Measurements from ENCODE around the gene PCNX2. TPM values are rescaled to one million over a fixed set of nuclear protein-coding genes. Genes with fewer than 3 reads are reported as not detected.

PCNX2 gene
- total RNA-seq, 2 experiments from 2014 or later = 21.8 to 23.2 TPM

GRCh38 chr1:233063462-233063861 is 232.1 kb downstream of the PCNX2 start:
- Mint-ChIP-seq H3K4me1 (no peaks in the 10 kb centered on the region), H3K9me3 (peaks cover 9% of the 10 kb centered on the region), H3K36me3 (ENCODE audit: low read depth) (peaks cover 17% of the 10 kb centered on the region), H3K4me3 (no peak overlapping the region), H3K27me3 (no peaks in the 10 kb centered on the region), H3K27ac (no peak overlapping the region)
- ChIA-PET POLR2A (no interaction called here), CTCF (no interaction called here)
- no peak for DNase-seq

- peaks cover 13% of the 10 kb centered on the region for H3K36me3 Mint-ChIP-seq (ENCODE audit: low read depth)
- DNase-seq = no peak
Measured at GRCh38 chr1:233061265-233061664, 234.3 kb downstream of the PCNX2 start.

GRCh38 chr1:233060461-233060994 is 235.0 kb downstream of the PCNX2 start:
- POLR2A ChIA-PET = no interaction called here
- Mint-ChIP-seq H3K36me3 (ENCODE audit: low read depth) (peaks cover 7% of the 10 kb centered on the region), H3K4me1 (no peaks in the 10 kb centered on the region), H3K27ac (no peak overlapping the region), H3K27me3 (no peaks in the 10 kb centered on the region), H3K9me3 (peaks cover 3% of the 10 kb centered on the region), H3K4me3 (no peak overlapping the region)
- CTCF ChIA-PET = no interaction called here
- no peak for DNase-seq

More at GRCh38 chr1:233061265-233061664, 234.3 kb downstream of the PCNX2 start:
- Mint-ChIP-seq H3K27ac (no peak overlapping the region), H3K4me1 (no peaks in the 10 kb centered on the region), H3K9me3 (peaks cover 9% of the 10 kb centered on the region), H3K27me3 (no peaks in the 10 kb centered on the region), H3K4me3 (no peak overlapping the region)
- CTCF ChIA-PET = no interaction called here
- POLR2A ChIA-PET = no interaction called here

DNA sequence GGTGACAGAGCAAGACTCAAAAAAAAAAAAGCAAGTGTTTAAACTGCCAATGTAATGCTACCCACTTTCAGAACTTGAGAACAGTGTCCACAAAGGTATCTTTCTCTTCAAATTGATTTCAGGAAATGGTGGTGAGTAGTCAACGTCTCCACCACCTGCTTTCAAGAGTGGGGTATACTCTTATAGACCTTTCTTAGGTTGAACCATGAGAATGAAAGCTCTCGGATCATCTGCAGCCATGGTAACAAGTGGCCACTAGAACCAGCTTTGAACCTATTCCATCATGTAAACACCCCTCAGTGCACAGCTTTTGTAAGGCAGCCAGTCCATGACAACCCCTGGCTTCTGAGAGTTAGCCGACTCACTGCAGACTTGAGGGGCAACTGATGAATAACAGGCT is 237.7 kb downstream of the PCNX2 start:
- no peaks in the 10 kb centered on the region for H3K9me3 Mint-ChIP-seq
- H3K27me3 Mint-ChIP-seq = no peaks in the 10 kb centered on the region
- peaks cover 11% of the 10 kb centered on the region for H3K36me3 Mint-ChIP-seq (ENCODE audit: low read depth)
- H3K4me3 Mint-ChIP-seq = no peak overlapping the region
- no peak for DNase-seq
- H3K27ac Mint-ChIP-seq = no peak overlapping the region
- H3K4me1 Mint-ChIP-seq = no peaks in the 10 kb centered on the region
- ChIA-PET POLR2A (no interaction called here), CTCF (no interaction called here)

DNA sequence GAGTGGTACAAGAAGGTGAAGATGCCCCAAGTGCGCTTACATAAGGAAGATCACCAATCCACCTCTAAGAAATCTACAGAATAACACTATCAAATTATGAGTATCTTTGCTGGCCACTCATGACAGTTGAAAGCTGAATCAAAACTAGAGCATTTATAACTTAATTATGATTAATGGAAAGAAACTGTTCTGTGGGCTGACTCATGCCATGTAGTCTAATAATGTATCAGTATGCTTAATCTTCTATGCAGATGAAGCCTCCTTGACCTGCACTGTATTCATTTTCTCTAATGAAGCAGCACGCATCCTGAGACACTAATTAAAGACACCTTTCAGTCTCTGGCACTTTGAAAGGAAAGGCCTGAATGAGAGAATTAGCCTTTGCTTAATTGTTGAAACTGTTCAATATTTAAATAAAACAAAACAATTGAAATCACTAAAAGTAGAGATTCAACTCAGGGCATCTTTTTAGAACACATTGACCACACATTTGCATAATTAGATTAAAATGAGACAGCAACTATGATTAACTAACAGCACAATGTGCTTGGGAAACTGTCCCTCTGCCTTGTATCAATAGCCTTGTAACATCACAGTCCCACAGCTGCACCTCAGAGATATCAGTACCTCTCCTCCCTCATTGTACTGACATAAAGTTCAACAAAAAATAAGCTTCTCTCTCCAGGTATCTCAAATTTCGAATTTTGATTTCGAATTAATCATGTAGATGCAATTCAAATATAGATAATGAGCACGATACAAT is 239.5 kb downstream of the PCNX2 start:
- POLR2A ChIA-PET = no interaction called here
- DNase-seq = no peak

DNA sequence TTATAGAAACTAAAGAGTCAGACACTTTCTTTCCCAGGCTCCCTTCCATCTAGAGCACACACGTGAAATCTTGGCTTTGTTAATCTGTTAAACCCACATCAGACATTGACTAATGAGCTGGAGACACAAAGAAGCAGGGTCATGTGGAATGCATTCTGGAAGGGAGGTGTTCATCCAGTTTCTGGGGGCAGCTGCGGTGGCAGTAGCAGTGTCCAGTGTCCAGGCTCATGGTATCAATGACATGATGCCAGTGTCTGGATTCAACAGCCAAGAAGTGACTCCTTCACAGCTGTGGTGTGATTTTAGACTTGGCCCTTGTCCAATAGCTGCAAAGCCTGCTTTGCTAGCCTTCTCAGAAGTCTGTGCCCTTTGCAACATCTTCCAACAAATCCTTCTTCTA is 249.9 kb downstream of the PCNX2 start:
- Mint-ChIP-seq H3K36me3 (ENCODE audit: low read depth) (peaks cover 25% of the 10 kb centered on the region), H3K4me3 (no peak overlapping the region), H3K27ac (no peak overlapping the region), H3K27me3 (no peaks in the 10 kb centered on the region), H3K4me1 (no peaks in the 10 kb centered on the region), H3K9me3 (peaks cover 2% of the 10 kb centered on the region)
- POLR2A ChIA-PET = no interaction called here
- CTCF ChIA-PET = no interaction called here
- DNase-seq = no peak

More for the DNA sequence above, 239.5 kb downstream of the PCNX2 start:
- CTCF ChIA-PET = no interaction called here
- Mint-ChIP-seq H3K9me3 (no peaks in the 10 kb centered on the region), H3K27me3 (no peaks in the 10 kb centered on the region), H3K4me1 (no peaks in the 10 kb centered on the region), H3K27ac (no peak overlapping the region), H3K36me3 (ENCODE audit: low read depth) (peaks cover 14% of the 10 kb centered on the region), H3K4me3 (no peak overlapping the region)

DNA sequence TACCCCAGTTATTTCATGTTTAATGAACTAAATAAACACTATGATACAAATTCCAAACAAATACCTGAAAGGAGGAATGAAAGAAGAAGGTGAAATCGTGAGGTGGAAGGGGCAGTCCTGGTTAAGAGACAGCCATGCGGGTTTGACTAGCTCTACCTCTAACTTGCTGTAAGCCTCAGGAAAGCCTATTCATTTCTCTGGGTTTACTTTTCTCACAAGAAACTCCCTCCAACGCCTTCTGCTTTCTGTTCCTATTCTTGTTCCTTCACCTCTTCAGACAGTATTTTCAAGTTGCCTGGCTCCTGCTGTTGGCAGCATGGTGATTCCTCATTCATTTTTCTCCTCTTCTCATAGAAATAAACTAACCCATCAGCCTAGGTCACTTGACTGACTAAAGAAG is 252.7 kb downstream of the PCNX2 start:
- CTCF ChIA-PET = no interaction called here
- Mint-ChIP-seq H3K27me3 (no peaks in the 10 kb centered on the region), H3K36me3 (ENCODE audit: low read depth) (peaks cover 11% of the 10 kb centered on the region), H3K27ac (no peak overlapping the region), H3K4me1 (no peaks in the 10 kb centered on the region), H3K9me3 (peaks cover 2% of the 10 kb centered on the region), H3K4me3 (no peak overlapping the region)
- no peak for DNase-seq
- POLR2A ChIA-PET = no interaction called here

GRCh38 chr1:233040494-233040893 is 255.0 kb downstream of the PCNX2 start:
- ChIA-PET CTCF (no interaction called here), POLR2A (no interaction called here)
- no peaks in the 10 kb centered on the region for H3K4me1 Mint-ChIP-seq
- no peak for DNase-seq
- H3K4me3 Mint-ChIP-seq = no peak overlapping the region
- H3K27me3 Mint-ChIP-seq = no peaks in the 10 kb centered on the region
- peaks cover 2% of the 10 kb centered on the region for H3K9me3 Mint-ChIP-seq
- no peaks in the 10 kb centered on the region for H3K36me3 Mint-ChIP-seq (ENCODE audit: low read depth)
- H3K27ac Mint-ChIP-seq = no peak overlapping the region

DNA sequence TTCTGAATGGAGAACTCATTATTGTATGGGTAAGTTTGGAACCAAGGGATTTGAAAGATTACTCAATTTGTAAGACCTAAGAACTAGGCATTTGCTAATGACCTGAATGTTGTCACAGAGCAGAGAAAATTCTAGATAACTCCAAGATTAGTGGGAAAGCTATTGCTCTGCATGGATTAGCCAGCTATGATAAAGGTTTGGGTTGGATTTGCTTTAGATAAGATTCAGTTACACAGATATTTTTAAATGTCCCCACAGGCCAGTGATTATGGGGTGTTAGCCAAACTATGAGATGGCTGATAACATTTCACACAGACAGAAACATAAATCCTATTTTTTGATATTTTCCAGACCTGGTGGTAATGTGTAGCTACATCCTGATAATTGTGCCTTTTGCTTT is 256.9 kb downstream of the PCNX2 start:
- ChIA-PET CTCF (no interaction called here), POLR2A (no interaction called here)
- no peak overlapping the region for H3K27ac Mint-ChIP-seq
- no peaks in the 10 kb centered on the region for H3K4me1 Mint-ChIP-seq
- no peaks in the 10 kb centered on the region for H3K36me3 Mint-ChIP-seq (ENCODE audit: low read depth)
- no peaks in the 10 kb centered on the region for H3K27me3 Mint-ChIP-seq
- no peak overlapping the region for H3K4me3 Mint-ChIP-seq
- DNase-seq = no peak
- H3K9me3 Mint-ChIP-seq = no peaks in the 10 kb centered on the region

DNA sequence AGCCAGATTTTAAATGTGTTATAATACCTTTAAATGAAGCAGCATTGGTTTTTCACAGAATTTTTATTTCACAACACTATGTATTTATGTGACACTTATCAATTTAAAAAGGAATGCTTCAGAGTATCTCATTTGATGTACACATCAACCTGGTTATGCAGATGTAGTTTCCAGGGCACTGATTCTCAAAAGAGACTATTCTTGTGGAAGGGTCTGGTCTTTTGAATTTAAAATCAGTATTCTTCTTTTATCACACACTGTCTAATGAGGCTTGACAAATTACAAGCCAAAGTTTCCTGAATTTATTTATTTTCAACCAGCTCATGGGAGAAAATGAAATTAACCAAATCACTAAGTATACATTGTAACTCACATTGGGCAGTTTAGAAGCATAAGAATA is 257.7 kb downstream of the PCNX2 start:
- DNase-seq = no peak
- no peak overlapping the region for H3K27ac Mint-ChIP-seq
- H3K4me3 Mint-ChIP-seq = no peak overlapping the region
- no peaks in the 10 kb centered on the region for H3K36me3 Mint-ChIP-seq (ENCODE audit: low read depth)
- H3K9me3 Mint-ChIP-seq = no peaks in the 10 kb centered on the region
- H3K4me1 Mint-ChIP-seq = no peaks in the 10 kb centered on the region
- CTCF ChIA-PET = no interaction called here
- POLR2A ChIA-PET = no interaction called here
- no peaks in the 10 kb centered on the region for H3K27me3 Mint-ChIP-seq

- DNase-seq = no peak
- ChIA-PET POLR2A (no interaction called here), CTCF (no interaction called here)
- no peaks in the 10 kb centered on the region for H3K4me1 Mint-ChIP-seq
- no peaks in the 10 kb centered on the region for H3K9me3 Mint-ChIP-seq
- H3K36me3 Mint-ChIP-seq (ENCODE audit: low read depth) = no peaks in the 10 kb centered on the region
- H3K27ac Mint-ChIP-seq = no peak overlapping the region
- H3K4me3 Mint-ChIP-seq = no peak overlapping the region
- no peaks in the 10 kb centered on the region for H3K27me3 Mint-ChIP-seq
Measured at GRCh38 chr1:233034836-233035235, 260.7 kb downstream of the PCNX2 start.

GRCh38 chr1:233033361-233033760 is 262.2 kb downstream of the PCNX2 start:
- H3K4me1 Mint-ChIP-seq = no peaks in the 10 kb centered on the region
- no peak for DNase-seq
- CTCF ChIA-PET = no interaction called here

GRCh38 chr1:233032916-233033315 is 262.6 kb downstream of the PCNX2 start:
- ChIA-PET CTCF (no interaction called here), POLR2A (no interaction called here)
- no peaks in the 10 kb centered on the region for H3K27me3 Mint-ChIP-seq
- DNase-seq = no peak
- no peak overlapping the region for H3K4me3 Mint-ChIP-seq
- H3K27ac Mint-ChIP-seq = no peak overlapping the region
- H3K4me1 Mint-ChIP-seq = no peaks in the 10 kb centered on the region
- H3K36me3 Mint-ChIP-seq (ENCODE audit: low read depth) = no peaks in the 10 kb centered on the region
- H3K9me3 Mint-ChIP-seq = no peaks in the 10 kb centered on the region

More at GRCh38 chr1:233033361-233033760, 262.2 kb downstream of the PCNX2 start:
- Mint-ChIP-seq H3K36me3 (ENCODE audit: low read depth) (no peaks in the 10 kb centered on the region), H3K27ac (no peak overlapping the region), H3K27me3 (no peaks in the 10 kb centered on the region), H3K4me3 (no peak overlapping the region), H3K9me3 (no peaks in the 10 kb centered on the region)
- POLR2A ChIA-PET = no interaction called here

GRCh38 chr1:233031521-233031920 is 264.0 kb downstream of the PCNX2 start:
- CTCF ChIA-PET = no interaction called here
- Mint-ChIP-seq H3K27me3 (no peaks in the 10 kb centered on the region), H3K36me3 (ENCODE audit: low read depth) (no peaks in the 10 kb centered on the region), H3K27ac (no peak overlapping the region), H3K9me3 (no peaks in the 10 kb centered on the region), H3K4me1 (no peaks in the 10 kb centered on the region), H3K4me3 (no peak overlapping the region)
- POLR2A ChIA-PET = interaction anchor here (1.1 kb wide), 1 partner anchor 10 kb away, joined by 3 read pairs; no protein-coding TSS in a partner anchor
- no peak for DNase-seq
